ENCODE results near the gene ADGRB2.

The ADGRB2 gene

GRCh38 chr1:31678681-31679080, 85.5 kb downstream of the ADGRB2 start:
- Mint-ChIP-seq H3K4me3 (no peak overlapping the region), H3K27ac (no peak overlapping the region), H3K27me3 (peaks cover 2% of the 10 kb centered on the region), H3K4me1 (no peaks in the 10 kb centered on the region), H3K9me3 (no peaks in the 10 kb centered on the region), H3K36me3 (ENCODE audit: low read depth) (no peaks in the 10 kb centered on the region)
- ATAC-seq = no peak
- no peak for DNase-seq

- H3K27ac Mint-ChIP-seq = no peak overlapping the region
- no peak for DNase-seq
- no peaks in the 10 kb centered on the region for H3K36me3 Mint-ChIP-seq (ENCODE audit: low read depth)
- no peaks in the 10 kb centered on the region for H3K4me1 Mint-ChIP-seq
- no peak overlapping the region for H3K4me3 Mint-ChIP-seq
- ATAC-seq = no peak
- no peaks in the 10 kb centered on the region for H3K9me3 Mint-ChIP-seq
- peaks cover 2% of the 10 kb centered on the region for H3K27me3 Mint-ChIP-seq
Observed at GRCh38 chr1:31677949-31678348, 86.2 kb downstream of the ADGRB2 start.

GRCh38 chr1:31677401-31677800, 86.7 kb downstream of the ADGRB2 start:
- ATAC-seq (no peak), DNase-seq (no peak)
- no peaks in the 10 kb centered on the region for H3K4me1 Mint-ChIP-seq
- peaks cover 2% of the 10 kb centered on the region for H3K27me3 Mint-ChIP-seq
- no peak overlapping the region for H3K4me3 Mint-ChIP-seq
- no peaks in the 10 kb centered on the region for H3K9me3 Mint-ChIP-seq
- no peaks in the 10 kb centered on the region for H3K36me3 Mint-ChIP-seq (ENCODE audit: low read depth)
- H3K27ac Mint-ChIP-seq = no peak overlapping the region

All from activated naive CD8-positive, alpha-beta T cell treated with anti-CD3 and anti-CD28 coated beads, Interleukin-2, amount 50 U/mL, for 24 hours (primary cell).